Measurements from ENCODE around the gene CAMK2N1. TPM values are rescaled to one million over a fixed set of nuclear protein-coding genes. Genes with fewer than 3 reads are reported as not detected.
A peak's percentile ranks its signal among the peaks of the same experiment; 100 is the strongest.

The CAMK2N1 gene
- total and polyA plus RNA-seq, 11 donors = 3.8 to 10.0 (median 6.8) TPM

DNA sequence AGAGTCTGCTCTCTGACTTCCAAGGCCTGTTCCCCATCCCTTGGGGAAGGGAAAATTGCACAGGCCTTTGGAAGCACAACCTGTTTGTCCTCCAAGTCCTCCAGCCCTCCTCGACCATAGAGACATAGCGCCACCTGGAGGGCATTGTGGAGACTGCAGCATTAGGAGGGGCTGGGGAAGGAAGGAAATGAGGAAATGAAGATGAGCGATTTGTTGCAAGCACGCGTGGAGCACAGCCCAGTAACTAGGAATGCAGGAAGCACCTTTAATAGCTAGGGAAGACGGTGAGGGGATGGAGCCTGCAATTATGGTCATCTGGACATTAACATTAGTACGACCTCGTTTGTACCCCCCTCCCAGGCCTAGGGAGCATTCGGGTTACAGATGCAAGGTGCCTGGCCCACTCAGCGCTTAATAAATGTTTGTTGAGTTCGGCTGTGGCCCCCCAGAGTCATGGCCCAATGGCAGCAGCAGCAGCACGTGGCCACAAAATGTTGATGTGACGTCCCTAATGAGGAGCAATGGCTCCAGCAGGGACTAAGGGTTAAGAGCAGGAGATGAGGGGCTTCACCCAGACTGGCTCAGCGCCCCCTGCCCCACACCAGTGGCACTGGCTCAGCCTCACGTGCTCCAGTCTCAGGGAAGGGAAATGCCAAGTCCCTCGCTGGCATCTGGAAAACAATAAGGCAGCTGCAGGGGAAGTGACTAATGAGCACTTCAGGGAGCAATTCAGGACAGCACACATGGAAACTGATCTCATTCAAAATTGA is 8.0 kb upstream of the CAMK2N1 start:
- peaks cover 0 to 6% (median 0%) of the 10 kb centered on the region in 9 donors for H3K27me3 ChIP-seq
- intact Hi-C loops (cut with DNase I) = loop anchor here (1.0 to 10.0 kb wide), 16 partner anchors 117 to 579 kb away; no protein-coding TSS in a partner anchor
- TF ChIP-seq, protein P1, sequence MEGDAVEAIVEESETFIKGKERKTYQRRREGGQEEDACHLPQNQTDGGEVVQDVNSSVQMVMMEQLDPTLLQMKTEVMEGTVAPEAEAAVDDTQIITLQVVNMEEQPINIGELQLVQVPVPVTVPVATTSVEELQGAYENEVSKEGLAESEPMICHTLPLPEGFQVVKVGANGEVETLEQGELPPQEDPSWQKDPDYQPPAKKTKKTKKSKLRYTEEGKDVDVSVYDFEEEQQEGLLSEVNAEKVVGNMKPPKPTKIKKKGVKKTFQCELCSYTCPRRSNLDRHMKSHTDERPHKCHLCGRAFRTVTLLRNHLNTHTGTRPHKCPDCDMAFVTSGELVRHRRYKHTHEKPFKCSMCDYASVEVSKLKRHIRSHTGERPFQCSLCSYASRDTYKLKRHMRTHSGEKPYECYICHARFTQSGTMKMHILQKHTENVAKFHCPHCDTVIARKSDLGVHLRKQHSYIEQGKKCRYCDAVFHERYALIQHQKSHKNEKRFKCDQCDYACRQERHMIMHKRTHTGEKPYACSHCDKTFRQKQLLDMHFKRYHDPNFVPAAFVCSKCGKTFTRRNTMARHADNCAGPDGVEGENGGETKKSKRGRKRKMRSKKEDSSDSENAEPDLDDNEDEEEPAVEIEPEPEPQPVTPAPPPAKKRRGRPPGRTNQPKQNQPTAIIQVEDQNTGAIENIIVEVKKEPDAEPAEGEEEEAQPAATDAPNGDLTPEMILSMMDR (IDR thresholded peaks at IDR 0.05) = peak; percentile 94 to 98 (median 95)
- TF ChIP-seq POLR2A (IDR thresholded peaks at IDR 0.05) = no peak
- ATAC-seq (peak; percentile 77 to 90 (median 83)), DNase-seq (peak; percentile 80 to 89 (median 84))
- H3K36me3 ChIP-seq = peaks cover 0 to 18% (median 12%) of the 10 kb centered on the region in 9 donors
- 4 to 5% (median 4%) methylated on average over 16 of the region's 16 CpGs for WGBS, 4 donors
- H3K4me1 ChIP-seq = peaks cover 0 to 24% (median 14%) of the 10 kb centered on the region in 12 donors
- H3K27ac ChIP-seq = peak overlapping the region in 7 of 12 donors; percentile 13 to 71 (median 47)
- H3K9me3 ChIP-seq = no peaks in the 10 kb centered on the region
- H3K4me3 ChIP-seq = no peak overlapping the region

DNA sequence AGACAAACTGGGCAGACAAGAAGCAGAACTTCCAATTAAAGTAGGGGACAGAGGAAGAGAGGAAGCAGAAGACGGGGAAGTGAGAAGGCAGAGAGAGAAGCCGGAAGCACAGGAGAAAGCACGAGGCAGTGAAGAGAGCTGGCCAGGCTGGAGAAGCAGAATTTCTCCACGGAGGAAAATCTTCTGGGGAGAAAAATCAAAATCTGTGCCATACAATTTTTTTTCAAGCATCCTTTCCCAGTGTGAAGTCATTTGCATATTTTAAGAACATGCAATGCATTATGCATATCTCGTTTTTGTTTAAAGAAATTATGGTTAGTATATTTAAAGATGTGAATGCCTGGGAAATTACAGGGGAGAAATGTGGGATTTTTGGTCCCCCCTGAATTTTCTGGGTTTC is 7.3 kb upstream of the CAMK2N1 start:
- peak overlapping the region in 9 of 12 donors; percentile 4 to 71 (median 51) for H3K27ac ChIP-seq
- no peak for DNase-seq

DNA sequence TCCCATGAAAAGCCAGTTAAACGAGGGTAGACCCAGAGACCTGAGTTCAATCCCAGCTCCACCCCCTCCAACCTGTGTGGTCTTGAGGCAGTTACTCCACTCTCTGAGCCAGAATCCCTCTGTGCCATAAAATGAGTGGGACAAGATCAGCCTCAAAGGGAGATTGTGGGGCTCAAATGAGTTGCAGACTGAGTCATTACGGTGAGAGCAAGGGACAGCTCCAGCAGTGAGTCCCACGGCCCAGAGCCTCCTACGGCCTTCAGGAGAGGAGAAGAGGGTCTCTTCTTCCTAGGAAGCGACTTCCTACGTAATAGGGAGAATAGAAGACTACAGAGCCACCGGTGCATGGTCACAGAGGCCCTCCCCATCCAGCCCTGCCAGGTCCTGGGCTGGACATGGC is 6.7 kb upstream of the CAMK2N1 start:
- intact Hi-C loops (cut with DNase I) = loop anchor here (1.0 to 10.0 kb wide), 15 partner anchors 115 to 578 kb away; no protein-coding TSS in a partner anchor
- Histone ChIP-seq H3K27ac (peak overlapping the region in 9 of 12 donors; percentile 4 to 71 (median 51)), H3K27me3 (peaks cover 0 to 8% (median 0%) of the 10 kb centered on the region in 9 donors), H3K36me3 (peaks cover 0 to 7% (median 0%) of the 10 kb centered on the region in 9 donors), H3K4me1 (peaks cover 0 to 24% (median 14%) of the 10 kb centered on the region in 12 donors), H3K9me3 (no peaks in the 10 kb centered on the region), H3K4me3 (no peak overlapping the region)
- ATAC-seq = no peak
- WGBS, 4 donors = 67 to 82% (median 71%) methylated on average over 7 of the region's 7 CpGs
- no peak for DNase-seq
- TF ChIP-seq POLR2A (IDR thresholded peaks at IDR 0.05) = no peak
- TF ChIP-seq, protein P1 (IDR thresholded peaks at IDR 0.05) = no peak

More for the DNA sequence above, 7.3 kb upstream of the CAMK2N1 start:
- peaks cover 0 to 24% (median 14%) of the 10 kb centered on the region in 12 donors for H3K4me1 ChIP-seq
- H3K36me3 ChIP-seq = peaks cover 0 to 11% (median 5%) of the 10 kb centered on the region in 9 donors
- TF ChIP-seq, protein P1 (IDR thresholded peaks at IDR 0.05) = no peak
- TF ChIP-seq POLR2A (IDR thresholded peaks at IDR 0.05) = no peak
- no peak overlapping the region for H3K4me3 ChIP-seq
- ATAC-seq = peak in 1 of 4 donors; percentile 16
- intact Hi-C loops (cut with DNase I) = loop anchor here (1.0 to 10.0 kb wide), 15 partner anchors 116 to 579 kb away; no protein-coding TSS in a partner anchor
- no peaks in the 10 kb centered on the region for H3K9me3 ChIP-seq
- WGBS, 4 donors = 27 to 32% (median 29%) methylated on average over 5 of the region's 5 CpGs
- H3K27me3 ChIP-seq = peaks cover 0 to 6% (median 0%) of the 10 kb centered on the region in 9 donors

- ATAC-seq (no peak), DNase-seq (no peak)
- H3K4me3 ChIP-seq = no peak overlapping the region
- peaks cover 0 to 17% (median 5%) of the 10 kb centered on the region in 9 donors for H3K27me3 ChIP-seq
- no peak overlapping the region for H3K27ac ChIP-seq
- no peaks in the 10 kb centered on the region for H3K36me3 ChIP-seq
- 72 to 90% (median 83%) methylated on average over 3 to 7 of the region's 7 CpGs for WGBS, 4 donors
- no peak for TF ChIP-seq POLR2A (IDR thresholded peaks at IDR 0.05)
- TF ChIP-seq, protein P1 (IDR thresholded peaks at IDR 0.05) = no peak
- peaks cover 0 to 26% (median 15%) of the 10 kb centered on the region in 12 donors for H3K4me1 ChIP-seq
- no peaks in the 10 kb centered on the region for H3K9me3 ChIP-seq
- intact Hi-C loops (cut with DNase I) = loop anchor here (2.0 to 10.0 kb wide), 14 partner anchors 115 to 577 kb away; no protein-coding TSS in a partner anchor
These were observed 5.9 kb upstream of the CAMK2N1 start for GRCh38 chr1:20491866-20492265.

Data from heart left ventricle (tissue), 16 donors.